ENCODE results near the gene KNCN. TPM values are rescaled to one million over a fixed set of nuclear protein-coding genes. Genes with fewer than 3 reads are reported as not detected.

Gene KNCN
- total RNA-seq: not detected in 2 replicates

DNA sequence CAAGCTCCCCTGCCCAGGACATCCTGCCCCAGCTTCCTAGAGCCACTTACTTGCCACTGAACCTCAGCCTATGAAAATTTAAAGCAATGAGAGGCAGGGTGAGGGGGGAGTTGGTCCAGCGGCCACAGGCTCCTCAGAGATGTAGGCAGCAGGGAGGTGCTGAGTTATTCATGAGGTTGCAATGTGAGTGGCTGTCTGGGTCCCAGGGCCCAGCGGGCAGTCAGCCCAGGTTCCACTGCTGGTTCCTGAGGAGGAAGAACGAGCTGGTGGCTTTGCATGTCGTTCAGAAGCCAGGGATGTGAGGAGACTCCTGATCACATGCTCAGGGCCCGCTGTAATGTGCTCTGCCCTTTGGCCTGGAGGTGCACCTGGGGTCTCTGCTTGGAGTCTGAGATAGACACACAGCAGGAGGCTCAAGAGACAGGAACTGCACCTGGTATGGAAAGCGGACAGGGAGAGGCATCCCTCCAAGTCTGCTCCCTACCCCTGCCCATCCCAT lies at the start of gene KNCN:
Gene KNCN, minus strand, starts transcription at position 51 of the 499 bp plus-strand sequence. CDS start 432 bp downstream, outside the sequence.
- H3K4me1 Mint-ChIP-seq: peaks cover 5% of the 10 kb centered on the region
- no peak for DNase-seq
- no peak within 1 kb of the TSS for H3K27ac Mint-ChIP-seq
- POLR2A ChIA-PET: no interaction called here
- no peak within 1 kb of the TSS for H3K4me3 Mint-ChIP-seq
- CTCF ChIA-PET: no interaction called here
- no peaks in the 10 kb centered on the region for H3K36me3 Mint-ChIP-seq (ENCODE audit: low read depth)
- no peaks in the 10 kb centered on the region for H3K9me3 Mint-ChIP-seq
- no peak for ATAC-seq (ENCODE audit: low read depth)
- TF ChIP-seq, protein P1, sequence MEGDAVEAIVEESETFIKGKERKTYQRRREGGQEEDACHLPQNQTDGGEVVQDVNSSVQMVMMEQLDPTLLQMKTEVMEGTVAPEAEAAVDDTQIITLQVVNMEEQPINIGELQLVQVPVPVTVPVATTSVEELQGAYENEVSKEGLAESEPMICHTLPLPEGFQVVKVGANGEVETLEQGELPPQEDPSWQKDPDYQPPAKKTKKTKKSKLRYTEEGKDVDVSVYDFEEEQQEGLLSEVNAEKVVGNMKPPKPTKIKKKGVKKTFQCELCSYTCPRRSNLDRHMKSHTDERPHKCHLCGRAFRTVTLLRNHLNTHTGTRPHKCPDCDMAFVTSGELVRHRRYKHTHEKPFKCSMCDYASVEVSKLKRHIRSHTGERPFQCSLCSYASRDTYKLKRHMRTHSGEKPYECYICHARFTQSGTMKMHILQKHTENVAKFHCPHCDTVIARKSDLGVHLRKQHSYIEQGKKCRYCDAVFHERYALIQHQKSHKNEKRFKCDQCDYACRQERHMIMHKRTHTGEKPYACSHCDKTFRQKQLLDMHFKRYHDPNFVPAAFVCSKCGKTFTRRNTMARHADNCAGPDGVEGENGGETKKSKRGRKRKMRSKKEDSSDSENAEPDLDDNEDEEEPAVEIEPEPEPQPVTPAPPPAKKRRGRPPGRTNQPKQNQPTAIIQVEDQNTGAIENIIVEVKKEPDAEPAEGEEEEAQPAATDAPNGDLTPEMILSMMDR (IDR thresholded peaks at IDR 0.05): no peak
- H3K27me3 Mint-ChIP-seq: peaks cover 24% of the 10 kb centered on the region
- intact Hi-C loops (cut with micrococcal nuclease): no loop called here

DNA sequence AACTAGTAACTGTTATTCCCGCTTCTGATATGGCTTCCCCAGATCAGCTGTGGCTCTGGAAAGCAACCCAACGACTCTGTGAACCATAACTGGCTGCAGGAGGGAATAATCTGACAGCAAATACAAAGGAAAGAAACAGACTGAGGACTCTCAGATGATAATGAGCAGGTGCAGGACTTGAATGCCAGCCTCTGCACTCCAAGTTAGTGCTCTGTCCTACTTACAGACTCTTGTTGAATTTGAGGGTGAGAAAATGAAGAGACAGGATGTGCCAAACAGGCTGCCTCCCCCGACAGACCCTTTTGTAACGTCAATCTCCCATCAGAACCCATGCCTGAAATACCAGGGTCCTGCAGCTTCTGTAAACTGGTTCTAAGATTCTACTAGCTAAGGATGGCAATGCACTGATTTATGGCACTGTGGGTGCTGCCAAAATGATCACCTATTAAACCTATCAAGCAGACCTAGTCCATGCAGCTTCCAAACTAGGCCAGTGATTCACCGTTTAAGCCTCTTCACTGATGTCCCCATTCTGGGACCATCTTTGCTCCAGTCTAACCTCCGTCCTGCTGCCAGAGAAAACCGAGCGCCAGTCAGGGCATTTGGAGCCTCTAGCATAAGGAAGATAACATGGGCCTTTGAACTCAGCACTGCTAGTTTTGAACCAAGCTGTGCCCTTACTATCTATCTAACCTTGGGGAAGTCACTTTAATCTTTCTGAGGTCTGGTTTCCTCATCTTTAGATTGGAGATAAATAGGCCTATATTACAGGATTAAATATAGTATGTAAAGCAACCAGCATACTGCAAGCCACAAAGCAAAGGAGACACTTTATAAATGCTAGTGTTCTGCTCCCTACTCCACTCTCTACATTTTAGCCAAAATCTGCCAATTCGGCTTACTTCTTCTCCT lies 47.9 kb upstream of the KNCN start:
- H3K27ac Mint-ChIP-seq: no peak overlapping the region
- H3K4me3 Mint-ChIP-seq: no peak overlapping the region
- peaks cover 10% of the 10 kb centered on the region for H3K36me3 Mint-ChIP-seq (ENCODE audit: low read depth)
- no peaks in the 10 kb centered on the region for H3K9me3 Mint-ChIP-seq
- TF ChIP-seq, protein P1 (IDR thresholded peaks at IDR 0.05): no peak
- H3K27me3 Mint-ChIP-seq: no peaks in the 10 kb centered on the region
- DNase-seq (no peak), ATAC-seq (ENCODE audit: low read depth) (no peak)
- ChIA-PET POLR2A (no interaction called here), CTCF (no interaction called here)
- intact Hi-C loops (cut with micrococcal nuclease): no loop called here
- H3K4me1 Mint-ChIP-seq: peaks cover 38% of the 10 kb centered on the region

DNA sequence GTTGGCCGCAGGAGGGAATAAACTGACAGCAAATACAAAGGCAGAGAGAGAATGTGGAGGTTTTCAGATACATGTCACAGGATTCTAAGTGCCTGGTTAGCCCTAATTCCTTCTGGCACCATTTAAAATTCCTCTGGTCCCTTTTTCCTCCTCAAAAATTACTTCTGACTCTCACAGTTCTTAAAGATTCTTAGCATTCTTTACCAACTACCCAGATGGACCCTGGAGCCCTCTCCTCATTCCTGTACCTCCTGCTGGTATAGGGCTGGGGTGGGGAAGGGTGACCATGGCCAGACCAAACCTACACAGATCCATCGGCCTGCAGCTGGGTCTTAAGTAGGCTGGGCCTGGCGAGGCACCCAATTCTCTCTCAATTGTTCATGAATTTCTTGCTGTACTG lies 45.4 kb upstream of the KNCN start:
- H3K27me3 Mint-ChIP-seq: no peaks in the 10 kb centered on the region
- no peaks in the 10 kb centered on the region for H3K9me3 Mint-ChIP-seq
- DNase-seq (no peak), ATAC-seq (ENCODE audit: low read depth) (no peak)
- ChIA-PET POLR2A (no interaction called here), CTCF (no interaction called here)
- TF ChIP-seq, protein P1 (IDR thresholded peaks at IDR 0.05): no peak
- H3K36me3 Mint-ChIP-seq (ENCODE audit: low read depth): peaks cover 26% of the 10 kb centered on the region
- no peak overlapping the region for H3K27ac Mint-ChIP-seq
- H3K4me3 Mint-ChIP-seq: no peak overlapping the region
- peaks cover 26% of the 10 kb centered on the region for H3K4me1 Mint-ChIP-seq
- intact Hi-C loops (cut with micrococcal nuclease): no loop called here

DNA sequence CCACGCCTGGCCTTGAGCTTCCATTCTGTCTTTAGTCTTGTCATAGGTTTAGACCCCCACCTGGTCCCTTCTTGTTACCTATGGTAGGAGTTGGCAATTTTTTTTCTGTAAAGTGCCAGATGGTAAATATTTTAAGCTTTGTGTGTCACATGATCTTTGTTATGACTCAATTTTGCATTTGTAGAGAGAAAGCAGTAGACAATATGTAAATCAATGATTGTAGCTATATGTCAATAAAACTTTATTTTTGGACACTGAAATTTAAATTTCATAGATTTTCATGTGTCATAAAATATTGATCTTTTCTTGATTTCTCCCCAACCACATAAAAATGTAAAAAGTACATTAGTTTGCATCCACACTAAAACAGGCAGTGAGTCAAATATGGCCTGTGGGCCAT lies 44.6 kb upstream of the KNCN start:
- Mint-ChIP-seq H3K4me1 (peaks cover 24% of the 10 kb centered on the region), H3K27ac (no peak overlapping the region), H3K36me3 (ENCODE audit: low read depth) (peaks cover 34% of the 10 kb centered on the region), H3K4me3 (no peak overlapping the region), H3K9me3 (no peaks in the 10 kb centered on the region), H3K27me3 (no peaks in the 10 kb centered on the region)
- ChIA-PET CTCF (no interaction called here), POLR2A (no interaction called here)
- no peak for DNase-seq
- ATAC-seq (ENCODE audit: low read depth): no peak
- TF ChIP-seq, protein P1 (IDR thresholded peaks at IDR 0.05): no peak
- intact Hi-C loops (cut with micrococcal nuclease): no loop called here

DNA sequence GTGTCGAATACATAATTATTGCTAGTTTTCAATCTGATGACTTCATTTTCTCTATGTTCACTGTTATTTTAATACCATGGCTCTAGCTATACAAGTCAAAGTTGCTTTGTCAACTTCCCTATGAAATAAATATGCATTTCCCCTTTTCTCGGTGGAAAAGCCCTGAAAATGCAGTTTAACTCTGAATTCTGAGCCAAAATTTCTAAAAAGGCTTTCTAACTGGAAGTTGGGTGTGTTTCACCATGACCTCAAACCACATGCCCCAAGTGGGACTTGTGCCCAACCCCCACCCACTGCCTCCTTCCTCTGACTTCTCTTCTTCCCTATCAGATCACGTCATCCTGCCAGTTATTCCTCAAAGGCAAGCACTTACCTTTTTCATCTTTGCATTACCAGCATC lies 43.7 kb upstream of the KNCN start:
- ChIA-PET CTCF (no interaction called here), POLR2A (interaction anchor here (0.8 kb wide), 1 partner anchor 9 kb away, joined by 4 read pairs; the partner anchor contains the start of gene MKNK1)
- no peak overlapping the region for H3K27ac Mint-ChIP-seq
- no peaks in the 10 kb centered on the region for H3K9me3 Mint-ChIP-seq
- no peak for ATAC-seq (ENCODE audit: low read depth)
- no peak for DNase-seq
- intact Hi-C loops (cut with micrococcal nuclease): no loop called here
- peaks cover 44% of the 10 kb centered on the region for H3K36me3 Mint-ChIP-seq (ENCODE audit: low read depth)
- peaks cover 24% of the 10 kb centered on the region for H3K4me1 Mint-ChIP-seq
- H3K27me3 Mint-ChIP-seq: no peaks in the 10 kb centered on the region
- TF ChIP-seq, protein P1 (IDR thresholded peaks at IDR 0.05): no peak
- no peak overlapping the region for H3K4me3 Mint-ChIP-seq

Data from activated B cell treated with CpG ODN at 0.5 μM for 24 hours (primary cell).